ENCODE data around the gene NEUROD1.

NEUROD1 gene

GRCh38 chr2:181679544-181679979, 755 bp downstream of the NEUROD1 start:
- DNase-seq: no peak

GRCh38 chr2:181678861-181679543, 1.3 kb downstream of the NEUROD1 start:
- no peak for DNase-seq

- no peak for DNase-seq
Observed at GRCh38 chr2:181677912-181678586, 2.3 kb downstream of the NEUROD1 start.

- DNase-seq: peak; percentile 89
Observed at GRCh38 chr2:181675254-181675653, 5.1 kb downstream of the NEUROD1 start.

- peak; percentile 90 for DNase-seq
Observed at GRCh38 chr2:181674461-181674860, 5.9 kb downstream of the NEUROD1 start.

- DNase-seq: no peak
Observed at GRCh38 chr2:181673173-181673572, 7.1 kb downstream of the NEUROD1 start.

GRCh38 chr2:181672255-181673008, 7.9 kb downstream of the NEUROD1 start:
- no peak for DNase-seq

- no peak for DNase-seq
Observed at GRCh38 chr2:181670632-181671031, 9.7 kb downstream of the NEUROD1 start.

GRCh38 chr2:181667234-181667633, 13.1 kb downstream of the NEUROD1 start:
- no peak for DNase-seq

- no peak for DNase-seq
Observed at GRCh38 chr2:181662287-181662686, 18.0 kb downstream of the NEUROD1 start.

GRCh38 chr2:181660181-181660580, 20.1 kb downstream of the NEUROD1 start:
- DNase-seq: no peak

- peak; percentile 83 for DNase-seq
Observed at GRCh38 chr2:181658444-181658843, 21.9 kb downstream of the NEUROD1 start.

GRCh38 chr2:181657379-181657778, 22.9 kb downstream of the NEUROD1 start:
- DNase-seq: no peak

- DNase-seq: peak; percentile 93
Observed at GRCh38 chr2:181656450-181657291, 23.6 kb downstream of the NEUROD1 start, which contains the start of gene CERKL. Gene CERKL (minus strand): TSS chr2:181657105. CDS start chr2:181657006, 99 bp downstream.

GRCh38 chr2:181655519-181655918, 24.8 kb downstream of the NEUROD1 start:
- no peak for DNase-seq

- no peak for DNase-seq
Observed at GRCh38 chr2:181649436-181649979, 30.8 kb downstream of the NEUROD1 start.

GRCh38 chr2:181648478-181649155, 31.7 kb downstream of the NEUROD1 start:
- no peak for DNase-seq

- no peak for DNase-seq
Observed at GRCh38 chr2:181646415-181646987, 33.8 kb downstream of the NEUROD1 start.

GRCh38 chr2:181643151-181643550, 37.2 kb downstream of the NEUROD1 start:
- DNase-seq: no peak

GRCh38 chr2:181642086-181642485, 38.2 kb downstream of the NEUROD1 start:
- DNase-seq: peak; percentile 92

GRCh38 chr2:181639686-181640085, 40.6 kb downstream of the NEUROD1 start:
- no peak for DNase-seq
